Peyer's patch (tissue), 4 donors: Measurements from ENCODE around the gene DDX49. TPM values are rescaled to one million over a fixed set of nuclear protein-coding genes. Genes with fewer than 3 reads are reported as not detected.

ENCODE experiments used
- DNase-seq, 3 donors: peaks; one replicate each; pipeline ENCODE4 v3.0.0-alpha.2; 2017 to 2019
- H3K27ac ChIP-seq, 4 donors: fragments of 200-600 bp; sonication (generic); one replicate each; pipeline ENCODE4 v1.5.1; 2016 to 2019
- H3K27me3 ChIP-seq, 2 donors: fragments of 200-600 bp; sonication (generic); one replicate each; pipeline ENCODE4 v1.5.1; 2019
- H3K36me3 ChIP-seq, 3 donors: fragments of 200-600 bp; sonication (generic); one replicate each; pipeline ENCODE4 v1.5.1; 2016 to 2019
- H3K4me1 ChIP-seq, 4 donors: fragments of 200-600 bp; sonication (generic); one replicate each; pipeline ENCODE4 v1.5.1; 2016 to 2019
- H3K4me3 ChIP-seq, 4 donors: fragments of 200-600 bp; sonication (generic); 1 replicate in 3 of 4; 2 replicates in 1 of 4; pipeline ENCODE4 v1.5.1; 2016 to 2019; ENCODE audit warnings: mild to moderate bottlenecking in 1 of 4
- H3K9me3 ChIP-seq, 4 donors: fragments of 200-600 bp; sonication (generic); one replicate each; pipeline ENCODE4 v1.5.1; 2016 to 2019; ENCODE audit warnings: mild to moderate bottlenecking in 1 of 4
- POLR2A ChIP-seq, 2 donors: fragments of 450-650 bp; IDR thresholded peaks; one replicate each; pipeline ENCODE4 v1.5.1; 2017; ENCODE audit warnings: antibody characterized with exemption in 2 of 2, mild to moderate bottlenecking in 2 of 2, moderate library complexity in 2 of 2
- total RNA-seq, 4 donors: library from RNA; depleted of rRNA; stranded (reverse); fragments of >200 nt; gene quantifications; one replicate each; pipeline ENCODE4 v1.1.0, GENCODE V29; 2016
- TF ChIP-seq, protein P1 (sequence below), 6 experiments: fragments of 450-650 bp in 4 of 6; fragments of 200-600 bp in 2 of 6; sonication (generic) in 1 of 6; IDR thresholded peaks; one replicate each; pipeline ENCODE4 v1.5.1; 2017 to 2019; ENCODE audit warnings: antibody characterized with exemption in 6 of 6, mild to moderate bottlenecking in 3 of 6, moderate library complexity in 1 of 6

The DDX49 gene
- total RNA-seq, 4 donors from 2014 or later = 37.0 to 76.9 (median 47.1) TPM

DNA sequence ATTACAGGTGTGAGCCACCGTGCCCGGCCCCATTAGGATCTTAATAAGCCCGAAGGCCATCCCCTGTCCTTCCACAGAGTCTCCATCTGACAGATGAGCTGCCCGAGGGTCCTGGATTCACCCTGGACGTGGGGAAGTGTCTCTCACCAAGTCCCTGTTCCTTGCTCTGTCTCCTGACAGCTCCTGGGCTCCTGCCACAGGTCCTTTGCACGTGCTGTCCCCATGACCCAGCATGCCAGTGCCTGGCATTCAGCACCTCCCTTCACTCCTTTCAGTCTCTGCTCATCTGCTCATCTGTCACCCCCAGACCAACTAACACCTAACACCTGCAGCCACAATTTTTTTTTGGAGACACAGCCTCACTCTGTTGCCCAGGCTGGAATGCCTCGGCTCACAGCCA is 38.0 kb upstream of the DDX49 start:
- no peaks in the 10 kb centered on the region for H3K36me3 ChIP-seq
- H3K27ac ChIP-seq = no peak overlapping the region
- H3K4me3 ChIP-seq = no peak overlapping the region
- no peaks in the 10 kb centered on the region for H3K4me1 ChIP-seq
- H3K9me3 ChIP-seq = no peaks in the 10 kb centered on the region
- DNase-seq = no peak
- H3K27me3 ChIP-seq = no peaks in the 10 kb centered on the region
- TF ChIP-seq, protein P1, sequence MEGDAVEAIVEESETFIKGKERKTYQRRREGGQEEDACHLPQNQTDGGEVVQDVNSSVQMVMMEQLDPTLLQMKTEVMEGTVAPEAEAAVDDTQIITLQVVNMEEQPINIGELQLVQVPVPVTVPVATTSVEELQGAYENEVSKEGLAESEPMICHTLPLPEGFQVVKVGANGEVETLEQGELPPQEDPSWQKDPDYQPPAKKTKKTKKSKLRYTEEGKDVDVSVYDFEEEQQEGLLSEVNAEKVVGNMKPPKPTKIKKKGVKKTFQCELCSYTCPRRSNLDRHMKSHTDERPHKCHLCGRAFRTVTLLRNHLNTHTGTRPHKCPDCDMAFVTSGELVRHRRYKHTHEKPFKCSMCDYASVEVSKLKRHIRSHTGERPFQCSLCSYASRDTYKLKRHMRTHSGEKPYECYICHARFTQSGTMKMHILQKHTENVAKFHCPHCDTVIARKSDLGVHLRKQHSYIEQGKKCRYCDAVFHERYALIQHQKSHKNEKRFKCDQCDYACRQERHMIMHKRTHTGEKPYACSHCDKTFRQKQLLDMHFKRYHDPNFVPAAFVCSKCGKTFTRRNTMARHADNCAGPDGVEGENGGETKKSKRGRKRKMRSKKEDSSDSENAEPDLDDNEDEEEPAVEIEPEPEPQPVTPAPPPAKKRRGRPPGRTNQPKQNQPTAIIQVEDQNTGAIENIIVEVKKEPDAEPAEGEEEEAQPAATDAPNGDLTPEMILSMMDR (IDR thresholded peaks at IDR 0.05) = no peak

DNA sequence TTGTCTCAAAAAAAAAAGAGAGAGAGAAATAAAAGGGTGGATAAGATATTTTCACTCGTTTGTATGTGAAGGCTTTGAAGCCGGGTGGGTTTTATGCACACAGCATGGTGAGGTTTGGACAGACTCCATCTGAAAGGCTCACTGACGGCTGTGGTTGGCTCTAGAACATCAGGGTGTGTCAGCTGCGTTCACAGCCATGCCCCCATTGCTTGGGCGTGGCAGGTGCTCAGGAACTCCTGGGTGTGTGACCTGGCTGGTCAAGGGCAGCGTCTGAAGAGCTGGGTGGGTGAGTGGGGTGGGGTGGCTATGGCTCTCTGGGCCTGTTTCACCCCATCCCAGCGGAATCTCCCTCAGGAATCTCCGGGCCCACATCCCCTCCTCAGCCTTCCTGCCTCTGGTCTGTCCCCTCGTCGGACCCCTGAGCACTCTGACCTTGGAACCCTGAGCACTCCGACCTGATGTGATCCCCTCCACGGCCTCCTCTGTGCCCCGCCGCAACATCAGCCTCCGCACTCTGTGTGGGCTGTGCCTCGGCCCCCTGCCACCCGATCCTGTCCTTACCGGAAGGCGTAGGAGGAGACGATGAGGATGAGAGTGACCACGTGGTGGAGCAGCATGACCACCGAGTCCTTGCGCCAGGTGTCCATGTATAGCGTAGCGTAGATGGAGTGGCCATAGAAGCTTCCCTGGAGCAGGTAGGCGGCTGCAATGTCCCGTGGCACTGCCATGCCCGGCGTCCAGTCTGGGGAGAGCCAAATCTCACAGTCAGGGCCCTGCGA is 35.8 kb upstream of the DDX49 start:
- Histone ChIP-seq H3K36me3 (no peaks in the 10 kb centered on the region), H3K27me3 (no peaks in the 10 kb centered on the region), H3K4me3 (no peak overlapping the region), H3K9me3 (no peaks in the 10 kb centered on the region), H3K4me1 (no peaks in the 10 kb centered on the region), H3K27ac (no peak overlapping the region)
- DNase-seq = no peak
- TF ChIP-seq, protein P1 (IDR thresholded peaks at IDR 0.05) = no peak
- TF ChIP-seq POLR2A (IDR thresholded peaks at IDR 0.05) = no peak

DNA sequence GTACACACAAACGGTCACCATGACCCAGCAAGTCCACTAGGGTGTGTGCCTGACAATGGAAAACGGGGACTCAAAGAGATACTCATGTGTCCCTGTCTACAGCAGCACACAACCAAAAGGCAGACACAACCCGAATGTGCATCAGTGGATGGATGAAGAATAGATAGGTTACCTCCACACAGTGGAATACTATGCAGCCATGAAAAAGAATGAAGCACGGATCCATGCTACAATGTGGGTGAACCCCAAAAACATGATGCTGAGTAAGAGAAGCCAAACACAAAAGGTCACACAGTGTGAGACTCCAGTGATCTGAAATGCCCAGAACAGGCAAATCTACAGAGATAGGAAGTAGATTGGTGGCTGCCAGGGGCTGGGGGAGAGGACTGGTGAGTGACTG is 32.5 kb upstream of the DDX49 start:
- no peaks in the 10 kb centered on the region for H3K4me1 ChIP-seq
- H3K9me3 ChIP-seq = no peaks in the 10 kb centered on the region
- no peak for TF ChIP-seq POLR2A (IDR thresholded peaks at IDR 0.05)
- TF ChIP-seq, protein P1 (IDR thresholded peaks at IDR 0.05) = no peak
- no peak overlapping the region for H3K27ac ChIP-seq
- no peak overlapping the region for H3K4me3 ChIP-seq
- H3K27me3 ChIP-seq = no peaks in the 10 kb centered on the region
- DNase-seq = no peak
- H3K36me3 ChIP-seq = no peaks in the 10 kb centered on the region

DNA sequence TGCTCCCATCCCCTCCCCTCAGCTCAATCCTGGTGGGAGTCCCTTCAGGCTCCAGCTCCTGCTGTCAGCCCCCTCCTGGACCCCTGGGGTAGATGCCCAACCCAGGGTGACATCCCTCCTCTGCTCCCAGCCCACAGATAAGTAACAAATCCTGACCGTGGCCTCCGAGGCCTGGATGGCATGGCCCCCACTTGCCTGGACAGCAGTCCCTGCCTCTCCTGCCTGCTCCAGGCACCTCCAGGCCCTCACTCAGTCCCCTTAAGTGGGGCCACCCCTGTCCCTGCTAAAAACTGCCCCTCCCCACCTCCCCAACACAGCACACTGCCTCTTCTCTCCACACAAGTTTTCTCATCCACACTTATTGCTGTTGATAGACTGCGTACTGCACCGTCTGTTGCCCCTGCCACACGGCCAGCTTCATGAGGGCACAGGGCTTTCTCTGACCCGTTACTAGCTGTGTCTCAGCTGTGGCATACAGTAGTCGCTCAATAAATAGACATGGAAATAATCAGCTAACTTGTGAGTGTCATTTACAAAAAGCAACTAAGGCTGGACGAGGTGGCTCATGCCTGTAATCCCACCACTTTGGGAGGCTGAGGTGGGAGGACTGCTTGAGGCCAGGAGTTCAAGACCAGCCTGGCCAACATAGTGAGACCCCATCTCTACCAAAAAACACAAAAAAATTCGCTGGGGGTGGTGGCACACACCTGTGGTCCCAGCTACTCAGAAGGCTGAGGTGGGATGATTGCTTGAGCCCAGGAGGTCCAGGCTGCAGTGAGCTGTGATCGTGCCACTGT is 29.4 kb upstream of the DDX49 start:
- H3K27ac ChIP-seq = no peak overlapping the region
- no peak for DNase-seq
- no peaks in the 10 kb centered on the region for H3K36me3 ChIP-seq
- H3K4me1 ChIP-seq = peaks cover 0 to 6% (median 2%) of the 10 kb centered on the region in 4 donors
- no peaks in the 10 kb centered on the region for H3K9me3 ChIP-seq
- no peak overlapping the region for H3K4me3 ChIP-seq
- no peak for TF ChIP-seq POLR2A (IDR thresholded peaks at IDR 0.05)
- TF ChIP-seq, protein P1 (IDR thresholded peaks at IDR 0.05) = no peak
- peaks cover 0 to 11% of the 10 kb centered on the region in 2 donors for H3K27me3 ChIP-seq

DNA sequence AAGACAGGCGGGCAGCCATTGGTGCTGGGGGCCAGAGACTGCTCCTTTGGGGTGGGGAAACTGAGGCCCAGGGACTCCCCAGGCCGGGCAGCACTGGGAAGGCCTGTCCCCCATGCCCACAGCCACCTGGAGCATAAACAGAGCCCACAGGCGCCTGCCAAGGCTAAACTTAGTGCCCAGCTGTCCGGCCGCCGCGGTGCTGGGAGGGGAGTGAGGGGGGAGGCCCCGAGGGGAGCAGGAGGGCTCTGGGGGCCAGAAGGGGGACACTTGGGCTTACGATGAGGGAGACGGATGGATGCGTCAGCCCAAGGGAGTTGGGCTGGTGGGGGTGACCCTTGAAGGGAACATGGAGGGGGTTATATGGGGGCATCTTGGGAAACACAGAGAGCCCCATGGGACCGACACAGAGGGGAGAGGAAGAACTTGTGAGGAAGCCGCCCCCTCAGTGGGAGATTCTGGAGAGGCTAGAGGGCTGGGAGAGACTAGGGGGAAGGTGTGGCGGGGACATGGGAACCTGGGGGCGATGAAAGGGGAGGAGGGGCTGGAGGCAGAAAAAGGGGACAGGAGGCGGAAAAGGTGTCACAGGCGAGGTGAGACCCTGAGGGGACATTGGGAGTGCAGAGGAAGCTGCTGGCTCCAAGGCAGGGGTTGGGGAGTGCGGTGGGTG is 25.8 kb upstream of the DDX49 start:
- Histone ChIP-seq H3K27me3 (peaks cover 0 to 17% of the 10 kb centered on the region in 2 donors), H3K4me3 (no peak overlapping the region), H3K9me3 (no peaks in the 10 kb centered on the region), H3K27ac (no peak overlapping the region), H3K36me3 (no peaks in the 10 kb centered on the region), H3K4me1 (peaks cover 0 to 28% (median 6%) of the 10 kb centered on the region in 4 donors)
- no peak for DNase-seq
- TF ChIP-seq POLR2A (IDR thresholded peaks at IDR 0.05) = no peak
- TF ChIP-seq, protein P1 (IDR thresholded peaks at IDR 0.05) = no peak
